GM18870 (cell line): ENCODE data around the gene KCNF1.
"Not testable (repeated sequence)": the region's sequence is repeated elsewhere in the genome, so short reads cannot be mapped to it uniquely, and the experiment has no call there.

Experiments
- ATAC-seq: cut with Tn5 transposase; IDR thresholded peaks from one replicate; pipeline ENCODE4 v1.9.1; 2021; ENCODE audit warnings: moderate library complexity; ENCODE audit not compliant: unreplicated experiment

KCNF1 gene

GRCh38 chr2:10935953-10936942 lies 24.5 kb downstream of the KCNF1 start:
- no peak for ATAC-seq

DNA sequence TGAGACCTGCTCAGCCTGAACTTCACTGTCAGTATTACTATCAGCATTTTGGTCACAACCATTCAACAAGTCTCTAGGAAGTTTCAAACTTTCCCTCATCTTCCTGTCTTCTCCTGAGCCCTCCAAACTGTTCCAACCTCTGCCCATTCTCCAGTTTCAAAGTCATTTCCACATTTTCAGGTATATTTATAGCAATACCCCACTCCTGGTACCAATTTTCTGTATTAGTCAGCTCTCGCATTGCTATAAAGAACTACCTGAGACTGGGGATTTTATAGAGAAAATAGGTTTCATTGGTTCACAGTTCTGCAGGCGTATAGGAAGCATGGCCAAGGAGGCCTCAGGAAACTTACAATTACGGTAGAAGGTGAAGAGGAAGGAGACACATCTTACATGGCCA lies 27.3 kb downstream of the KCNF1 start:
- ATAC-seq: no peak

DNA sequence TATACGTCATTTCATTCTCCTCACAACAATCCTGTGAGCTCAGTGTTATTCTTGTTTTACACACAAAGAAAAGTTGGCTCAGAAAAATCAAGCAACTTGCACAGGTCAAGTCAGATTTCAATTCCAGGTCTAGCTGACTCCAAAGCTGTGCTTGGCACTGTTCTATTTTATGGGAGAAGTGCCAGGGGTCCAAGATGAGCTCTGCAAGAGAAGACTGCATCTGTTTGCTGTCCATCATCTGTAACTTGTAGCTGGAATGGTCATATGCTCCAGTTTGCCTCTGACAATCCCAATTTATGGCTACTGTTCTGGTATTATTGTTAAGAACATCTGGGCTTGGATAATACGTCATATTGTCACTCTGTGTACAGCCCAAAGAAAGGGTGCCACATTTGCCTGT lies 28.9 kb downstream of the KCNF1 start:
- ATAC-seq: no peak

DNA sequence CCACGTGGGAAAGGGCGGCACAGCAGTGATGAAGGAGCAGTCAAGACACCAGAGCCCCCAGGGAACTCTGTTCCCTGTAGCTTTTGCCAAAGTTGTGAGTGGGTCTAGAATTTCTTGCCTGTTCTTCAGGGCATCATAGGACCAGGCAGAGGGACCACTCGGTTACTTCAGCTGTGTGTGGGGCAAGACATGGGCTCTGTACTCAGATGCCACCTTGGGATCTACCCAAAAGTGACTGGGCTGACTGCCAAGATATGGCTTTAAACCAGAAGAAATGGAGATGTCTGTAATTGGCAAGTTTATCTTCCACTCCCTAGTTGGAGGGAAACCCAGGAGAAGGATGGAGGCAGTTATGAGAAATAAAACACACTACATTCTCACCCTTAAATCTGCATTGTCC lies 29.6 kb downstream of the KCNF1 start:
- ATAC-seq: no peak

DNA sequence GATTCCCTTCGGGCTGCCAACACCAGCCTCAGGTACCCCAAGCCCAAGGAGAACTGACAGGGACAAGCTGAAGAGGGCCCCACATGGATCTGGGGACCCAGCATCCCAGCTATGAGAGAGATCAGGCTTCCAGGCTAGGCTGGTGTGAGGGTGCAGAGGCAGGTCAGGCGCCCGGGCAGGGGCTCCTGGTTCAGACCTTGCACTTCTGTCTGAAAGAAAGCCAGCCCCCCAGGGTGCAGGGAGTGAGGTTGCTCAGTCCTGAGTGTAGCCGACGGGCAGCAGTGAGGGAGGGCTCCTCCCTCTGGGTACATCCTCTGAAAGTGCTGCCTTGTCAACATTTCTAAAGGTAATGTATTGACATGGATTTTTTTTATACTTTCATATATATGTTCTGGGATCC lies 33.1 kb downstream of the KCNF1 start:
- ATAC-seq: no peak

GRCh38 chr2:10946394-10946793 lies 34.7 kb downstream of the KCNF1 start:
- no peak for ATAC-seq

GRCh38 chr2:10947005-10947440 lies 35.3 kb downstream of the KCNF1 start:
- no peak for ATAC-seq

DNA sequence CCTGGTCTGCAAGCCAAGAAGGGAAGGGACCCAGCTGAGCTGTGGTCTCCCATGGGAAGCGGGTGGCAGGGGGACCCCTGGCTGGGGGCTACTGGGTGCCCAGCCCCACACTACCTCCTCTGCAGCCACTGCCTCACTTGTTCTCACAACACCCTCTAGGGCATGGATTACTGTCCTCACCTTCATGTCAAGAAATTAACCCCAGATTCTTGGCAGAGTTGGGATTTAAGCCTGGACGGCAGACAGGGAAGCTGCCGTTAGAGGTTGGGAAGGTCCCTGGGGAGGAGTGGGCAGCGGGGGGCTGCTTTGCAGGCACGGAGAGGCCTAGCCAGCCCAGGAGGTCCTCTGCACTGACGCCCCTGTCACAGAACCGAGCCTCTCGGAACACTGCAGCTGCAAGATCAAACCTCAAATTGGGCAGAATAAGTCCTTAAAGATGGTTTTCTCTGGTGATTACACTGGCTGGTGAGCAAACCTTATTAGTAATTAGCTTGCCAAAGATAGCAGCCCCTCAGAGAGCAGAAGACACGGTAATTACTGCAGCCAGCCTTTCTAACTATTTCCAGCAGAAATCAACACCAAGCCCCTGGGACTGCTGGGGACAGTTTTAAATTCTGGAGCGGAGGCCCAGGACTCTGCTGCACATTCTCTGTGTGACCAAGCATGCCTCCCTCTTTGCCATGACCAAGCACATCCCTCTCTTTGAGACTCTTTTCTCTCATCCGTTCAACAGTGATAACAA lies 35.9 kb downstream of the KCNF1 start:
- no peak for ATAC-seq

- no peak for ATAC-seq
These were observed 36.4 kb downstream of the KCNF1 start for GRCh38 chr2:10948188-10948564.

DNA sequence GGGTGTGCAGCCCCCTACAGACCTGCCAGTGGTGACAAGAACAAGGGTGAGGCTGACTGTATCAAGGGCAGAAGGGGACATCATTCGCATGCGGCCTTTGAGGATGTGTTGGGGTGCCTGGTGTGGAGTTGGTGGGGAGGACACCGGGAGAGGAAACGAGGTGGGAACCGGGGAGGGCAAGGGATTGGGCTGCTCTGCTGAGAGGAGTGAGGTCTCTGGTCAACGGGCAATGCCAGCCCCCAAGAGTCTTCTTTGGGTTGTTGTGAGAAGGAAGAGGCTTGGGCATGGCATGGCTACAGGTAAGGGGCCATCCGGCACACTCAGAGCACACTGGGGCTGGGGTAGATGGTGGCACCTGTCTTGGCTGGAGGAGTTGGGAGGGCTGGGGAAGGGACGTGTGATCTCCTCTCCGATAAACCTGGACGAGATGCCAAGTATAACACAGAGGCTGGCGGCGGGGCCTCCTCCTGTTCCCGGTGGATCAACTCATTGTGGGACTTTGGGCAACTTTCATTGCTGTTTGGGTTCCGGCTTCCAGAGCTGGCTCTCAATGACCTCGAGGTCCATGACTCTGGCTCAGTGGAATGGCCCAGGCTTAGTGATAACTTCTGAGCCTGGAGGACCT lies 37.0 kb downstream of the KCNF1 start:
- ATAC-seq: no peak

- ATAC-seq: no peak
These were observed 38.1 kb downstream of the KCNF1 start for GRCh38 chr2:10949835-10950234.

- no peak for ATAC-seq
These were observed 40.1 kb downstream of the KCNF1 start for GRCh38 chr2:10951558-10952414.

DNA sequence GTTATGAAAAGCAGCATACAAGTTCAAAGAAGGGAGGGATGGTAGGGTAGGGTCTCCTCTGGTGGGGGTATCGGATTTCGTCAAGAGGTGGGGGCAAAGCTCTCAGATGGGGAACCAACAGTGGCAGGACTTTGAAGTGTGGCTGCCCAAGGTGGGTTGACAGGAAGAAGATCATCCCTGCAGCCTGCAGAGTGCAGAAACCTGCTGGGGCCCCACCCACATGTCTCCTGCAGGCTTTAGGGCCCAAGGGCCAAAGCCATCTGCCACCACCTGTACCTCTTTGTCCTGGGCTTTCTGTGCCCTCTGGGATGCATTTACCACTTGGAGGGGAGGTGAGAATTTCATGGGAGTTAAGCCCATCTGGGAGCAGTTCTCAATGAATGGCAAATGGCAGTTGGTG lies 42.7 kb downstream of the KCNF1 start:
- ATAC-seq: no peak

DNA sequence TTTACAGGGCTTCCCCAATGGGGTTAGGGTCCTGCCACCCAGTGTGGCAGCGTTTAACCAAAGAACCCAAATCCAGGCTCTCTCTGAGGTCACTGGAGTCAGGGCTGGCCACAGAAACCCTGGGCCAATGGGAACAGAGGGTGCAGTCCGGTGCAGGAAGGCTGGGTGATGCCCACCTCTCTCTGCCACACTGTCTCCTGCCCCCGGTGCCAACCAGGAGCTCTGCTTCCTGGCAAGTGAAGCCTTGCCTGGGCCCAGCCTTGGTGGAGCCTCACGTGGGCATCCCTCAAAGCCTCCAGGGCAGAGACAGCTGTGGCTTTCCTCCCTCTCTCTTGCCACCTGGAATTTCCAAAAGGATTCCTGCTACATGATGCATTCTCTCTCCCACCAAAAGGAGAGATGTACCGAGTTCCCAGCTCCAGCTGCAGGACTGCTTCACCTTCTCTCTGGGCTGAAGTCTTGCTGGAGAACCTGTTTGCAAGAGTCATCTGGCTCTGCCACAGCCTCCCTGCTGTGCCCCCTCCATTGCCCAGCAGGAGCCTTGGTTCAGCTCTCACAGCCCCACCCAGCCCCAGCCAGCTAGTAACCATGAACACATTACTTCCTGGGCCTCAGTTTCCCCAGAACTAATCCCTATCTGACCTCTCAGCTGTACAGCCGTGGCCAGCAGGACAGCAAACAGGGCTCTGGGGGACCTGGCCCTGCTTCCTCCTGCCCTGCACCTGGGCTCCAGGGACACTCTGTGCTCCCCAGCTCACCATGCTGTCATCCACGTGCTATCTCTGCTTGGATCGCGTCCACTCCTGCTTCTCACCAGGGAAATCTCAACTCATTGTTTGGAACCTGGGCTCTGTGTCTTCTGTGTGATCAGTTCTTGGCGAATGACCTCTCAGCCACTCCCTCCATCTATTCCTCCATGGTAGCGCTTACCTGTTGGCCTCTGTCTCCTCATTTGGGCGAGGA lies 43.4 kb downstream of the KCNF1 start:
- no peak for ATAC-seq

DNA sequence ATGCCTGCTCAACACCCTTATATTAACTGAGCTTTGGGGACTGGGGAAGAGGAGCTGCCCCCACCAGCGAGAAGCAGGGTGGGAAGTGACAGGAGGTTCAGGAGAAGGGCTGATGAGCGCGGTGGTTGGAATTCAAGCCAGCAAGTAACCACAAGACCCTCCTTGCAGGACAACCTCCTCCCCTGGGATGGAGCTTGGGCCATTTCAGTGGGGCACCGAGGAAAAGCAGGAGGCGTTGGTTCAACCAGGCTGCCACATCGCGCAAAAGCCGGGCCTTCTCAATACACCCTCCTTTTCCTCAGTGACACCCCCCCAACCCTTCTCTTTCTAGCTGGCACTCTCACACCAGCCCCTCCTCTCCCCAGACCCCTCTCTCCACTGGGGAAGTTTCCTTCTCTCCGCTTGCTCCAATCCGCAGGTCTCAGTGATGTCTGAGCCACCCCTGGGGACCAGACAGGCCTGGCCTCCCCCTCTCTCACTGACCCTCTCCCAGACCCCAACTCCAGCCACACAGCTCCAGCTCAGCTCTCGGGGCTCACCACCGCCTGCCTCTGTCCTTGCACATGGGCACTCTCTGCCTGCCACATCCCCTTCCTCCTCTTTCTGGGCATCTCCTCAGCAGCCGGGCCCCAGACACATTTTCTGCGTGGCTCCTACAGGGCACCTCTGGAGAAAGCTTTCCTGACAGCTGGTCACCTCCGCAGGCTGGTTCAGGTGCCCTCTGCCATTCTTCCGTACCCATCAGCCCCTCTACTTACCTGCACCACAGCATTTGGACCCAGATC lies 44.5 kb downstream of the KCNF1 start:
- ATAC-seq: no peak

GRCh38 chr2:10957391-10957790 lies 45.7 kb downstream of the KCNF1 start:
- ATAC-seq: no peak

- ATAC-seq: not testable (repeated sequence)
These were observed 46.7 kb downstream of the KCNF1 start for GRCh38 chr2:10958452-10958851.

DNA sequence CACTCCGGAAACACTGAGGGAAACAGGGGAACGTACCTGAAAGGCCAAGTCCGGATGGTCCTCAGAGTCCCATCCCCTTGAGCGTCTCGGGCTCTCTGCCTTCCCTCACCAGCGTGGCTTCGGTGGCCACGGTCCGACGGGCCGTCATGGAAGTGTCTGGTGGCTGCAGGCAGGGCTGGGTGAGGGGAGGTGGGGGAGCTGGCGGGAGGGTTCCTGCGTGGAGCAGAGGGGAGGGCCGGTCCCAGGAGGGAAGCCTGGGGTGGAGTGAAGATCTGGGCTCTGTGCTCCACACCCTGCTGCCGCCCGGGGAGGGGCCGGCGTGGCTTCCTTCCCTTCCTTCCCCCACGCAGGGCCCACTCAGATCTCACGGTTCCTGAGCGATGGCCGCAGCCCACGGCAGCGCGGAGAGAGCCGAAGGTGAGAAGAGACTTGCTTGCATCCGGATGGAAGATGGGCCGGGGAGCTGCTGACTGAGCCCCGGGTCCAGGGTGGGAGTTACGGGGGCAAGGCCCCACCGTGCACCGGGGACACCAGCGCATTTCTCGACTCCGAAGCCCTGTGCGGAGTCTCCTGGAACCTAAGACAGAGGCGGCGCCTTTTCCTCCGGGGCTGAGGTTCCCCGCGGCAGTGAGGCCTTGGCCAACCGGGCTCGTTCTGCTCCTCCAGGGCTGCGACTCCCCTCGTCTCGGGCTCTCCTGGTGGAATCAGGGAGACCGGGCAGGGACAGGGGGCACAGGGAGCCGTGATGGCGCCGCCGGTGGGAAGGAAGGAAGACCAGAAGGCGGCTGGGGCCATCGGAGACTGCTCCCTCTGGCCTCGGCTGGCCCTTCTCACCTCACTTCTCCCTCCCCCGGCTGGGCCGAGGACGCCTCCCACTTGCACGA lies 49.1 kb downstream of the KCNF1 start:
- no peak for ATAC-seq
